GM12801 (cell line): ENCODE measurements around the gene TENT5C.

Experiments
- TF ChIP-seq, protein P1 (sequence below): IDR thresholded peaks from one replicate; pipeline ENCODE4 v1.5.1; 2011; ENCODE audit warnings: control low read depth; ENCODE audit not compliant: insufficient read length; ENCODE audit errors: extremely low read depth

TENT5C gene

GRCh38 chr1:117562581-117563491 lies 43.0 kb upstream of the TENT5C start:
- TF ChIP-seq, protein P1, sequence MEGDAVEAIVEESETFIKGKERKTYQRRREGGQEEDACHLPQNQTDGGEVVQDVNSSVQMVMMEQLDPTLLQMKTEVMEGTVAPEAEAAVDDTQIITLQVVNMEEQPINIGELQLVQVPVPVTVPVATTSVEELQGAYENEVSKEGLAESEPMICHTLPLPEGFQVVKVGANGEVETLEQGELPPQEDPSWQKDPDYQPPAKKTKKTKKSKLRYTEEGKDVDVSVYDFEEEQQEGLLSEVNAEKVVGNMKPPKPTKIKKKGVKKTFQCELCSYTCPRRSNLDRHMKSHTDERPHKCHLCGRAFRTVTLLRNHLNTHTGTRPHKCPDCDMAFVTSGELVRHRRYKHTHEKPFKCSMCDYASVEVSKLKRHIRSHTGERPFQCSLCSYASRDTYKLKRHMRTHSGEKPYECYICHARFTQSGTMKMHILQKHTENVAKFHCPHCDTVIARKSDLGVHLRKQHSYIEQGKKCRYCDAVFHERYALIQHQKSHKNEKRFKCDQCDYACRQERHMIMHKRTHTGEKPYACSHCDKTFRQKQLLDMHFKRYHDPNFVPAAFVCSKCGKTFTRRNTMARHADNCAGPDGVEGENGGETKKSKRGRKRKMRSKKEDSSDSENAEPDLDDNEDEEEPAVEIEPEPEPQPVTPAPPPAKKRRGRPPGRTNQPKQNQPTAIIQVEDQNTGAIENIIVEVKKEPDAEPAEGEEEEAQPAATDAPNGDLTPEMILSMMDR: no peak

- TF ChIP-seq, protein P1: no peak
Observed at GRCh38 chr1:117563492-117563875, 42.4 kb upstream of the TENT5C start.

GRCh38 chr1:117564227-117565075 lies 41.4 kb upstream of the TENT5C start:
- TF ChIP-seq, protein P1: no peak

GRCh38 chr1:117565076-117565556 lies 40.7 kb upstream of the TENT5C start:
- TF ChIP-seq, protein P1: no peak

DNA sequence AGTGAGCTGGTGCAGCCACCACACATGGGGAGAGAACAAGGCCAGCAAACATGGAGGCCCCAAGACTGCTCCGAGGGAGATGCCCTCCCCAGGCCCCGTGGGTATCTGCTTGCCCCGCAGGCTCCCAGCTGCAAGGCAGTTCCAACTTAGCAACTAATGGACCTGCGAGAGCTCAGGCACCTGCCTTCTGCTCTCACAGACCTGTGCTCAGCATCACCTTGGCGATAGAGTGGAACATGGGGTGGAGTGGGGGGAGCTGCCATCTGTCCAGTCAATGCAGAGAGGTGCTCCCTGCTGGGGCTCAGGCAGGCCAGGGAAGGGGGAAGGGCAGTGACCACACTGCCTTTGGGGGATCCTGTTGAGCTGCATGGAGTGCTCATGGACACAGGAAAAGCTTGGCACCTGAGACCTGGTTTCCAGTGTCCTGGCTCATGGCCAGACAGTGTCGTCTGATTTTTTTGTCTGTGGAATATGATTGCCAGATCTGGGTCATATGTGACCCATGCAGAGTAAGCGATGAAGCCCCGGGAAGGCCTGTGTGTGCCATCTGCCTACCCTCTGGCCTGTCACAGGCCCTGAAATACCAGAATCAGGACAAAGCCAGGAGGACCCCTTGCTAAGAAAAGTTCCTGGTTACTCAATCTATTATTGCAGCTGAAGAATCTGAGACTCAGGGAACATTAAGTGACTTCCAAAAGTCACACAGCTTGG lies 39.9 kb upstream of the TENT5C start:
- TF ChIP-seq, protein P1: no peak

DNA sequence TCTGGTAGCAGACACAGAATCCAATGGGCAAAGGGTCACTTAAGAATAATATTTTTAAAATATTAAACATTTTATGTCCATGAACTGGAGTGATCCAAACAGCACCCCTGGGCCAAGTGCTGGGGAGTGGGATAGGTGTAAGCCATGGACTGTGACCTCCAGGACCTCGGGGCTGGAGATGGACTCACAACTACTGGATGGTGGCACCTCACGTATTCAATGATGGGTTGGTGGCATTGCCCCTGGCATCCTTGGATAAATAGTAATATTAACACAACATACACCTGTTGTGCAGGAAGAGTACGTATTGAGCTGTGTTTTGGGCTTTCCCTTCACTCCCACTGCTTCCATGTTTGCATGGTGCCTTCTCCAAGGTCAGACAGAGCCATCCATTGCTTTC lies 39.3 kb upstream of the TENT5C start:
- TF ChIP-seq, protein P1: no peak

DNA sequence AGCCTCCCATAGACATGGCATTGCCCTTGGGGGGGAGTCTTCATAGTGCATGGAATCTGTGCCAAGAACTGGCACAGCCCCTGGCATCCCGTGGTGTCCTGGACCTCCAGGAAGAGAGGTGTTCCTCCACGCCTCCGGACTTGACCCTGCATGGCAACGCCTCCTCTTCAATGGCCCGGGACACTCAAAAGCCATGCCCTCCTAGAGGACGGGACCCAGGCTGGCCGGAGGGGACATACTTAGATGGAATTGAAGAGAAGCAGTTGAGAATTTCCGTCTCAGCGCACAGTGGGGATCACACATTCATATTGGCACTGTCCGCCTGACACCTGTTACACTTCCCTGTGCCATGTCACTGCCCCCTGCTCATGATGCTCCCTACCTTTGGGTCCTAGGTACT lies 38.4 kb upstream of the TENT5C start:
- TF ChIP-seq, protein P1: no peak
